ENCODE data around the gene MBNL2.

MBNL2 gene

DNA sequence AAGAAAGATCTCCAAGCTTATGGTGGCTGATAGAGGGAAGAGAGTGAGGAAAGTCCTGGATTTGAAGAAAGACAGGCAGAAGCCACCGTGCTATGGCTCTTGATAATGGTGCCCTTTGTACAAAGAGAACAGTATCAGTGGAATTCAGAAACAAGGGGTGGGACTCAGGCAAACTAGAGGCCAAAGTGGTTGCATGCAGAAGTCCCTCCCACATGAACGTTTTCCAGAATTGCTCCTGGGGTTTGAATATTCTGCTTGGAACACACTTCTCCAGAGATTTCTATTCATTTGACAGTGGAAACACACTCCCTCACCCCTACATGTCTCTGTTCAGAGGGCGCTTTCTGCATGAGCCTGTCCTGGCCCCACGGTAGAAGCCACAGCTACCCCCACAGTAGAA lies 10.1 kb upstream of the MBNL2 start:
- no peak for DNase-seq

DNA sequence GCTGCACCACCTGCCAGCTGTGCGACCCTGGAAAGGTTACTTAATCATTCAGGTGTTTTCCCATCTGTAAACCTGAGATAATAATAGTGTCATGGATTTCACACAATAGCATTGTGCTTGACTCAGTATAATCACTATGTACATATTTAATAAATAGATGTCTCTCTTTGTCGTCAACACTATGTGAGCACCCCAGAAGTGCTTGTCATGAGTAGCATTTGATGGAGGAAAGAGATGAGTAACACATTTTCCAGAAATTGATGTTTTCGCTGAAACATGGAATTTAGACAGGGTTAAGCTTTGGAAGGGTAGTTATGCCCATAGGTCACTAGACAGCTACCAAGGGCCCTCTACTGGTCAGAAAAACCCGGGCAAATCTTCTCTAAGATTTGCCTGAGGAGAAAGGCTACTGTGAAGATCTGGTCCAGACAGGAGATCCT lies 9.5 kb upstream of the MBNL2 start:
- no peak for DNase-seq

DNA sequence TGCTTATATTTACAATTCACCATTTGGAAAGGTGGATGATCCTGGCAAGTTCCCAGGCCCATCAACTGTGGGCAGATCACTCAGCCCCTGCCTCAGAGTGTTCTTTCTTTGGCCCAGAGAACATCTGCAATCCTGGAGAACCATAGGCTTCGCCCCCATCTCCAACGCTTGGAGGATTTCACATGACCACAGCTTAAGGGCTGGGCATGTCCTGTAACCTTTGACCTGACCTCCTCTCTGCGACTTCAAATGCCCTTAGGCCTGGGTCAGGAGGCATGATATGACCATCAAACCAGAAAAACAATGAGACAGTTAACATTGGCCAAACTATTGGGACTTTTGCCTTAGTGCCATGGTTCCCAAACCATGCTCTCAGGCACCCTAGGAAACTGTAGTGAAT lies 7.2 kb upstream of the MBNL2 start:
- no peak for DNase-seq

DNA sequence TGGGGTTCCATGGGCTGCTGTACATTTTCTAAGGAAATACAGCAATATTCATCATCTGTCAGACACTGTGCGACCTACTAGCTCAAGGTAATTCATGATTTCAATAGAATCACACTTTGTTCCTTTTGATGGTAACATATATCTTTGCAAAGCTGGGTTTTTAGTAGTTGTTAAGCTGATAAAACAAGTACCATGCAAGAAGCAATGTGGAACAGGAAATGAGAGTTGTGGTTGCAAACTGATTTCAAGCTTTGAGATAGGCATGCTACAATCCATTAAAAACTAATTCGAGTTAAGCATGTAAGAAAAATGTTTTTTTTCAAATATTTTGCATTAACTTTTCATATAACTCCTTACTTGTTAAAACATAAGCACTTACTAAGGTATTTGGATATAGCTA lies 6.8 kb upstream of the MBNL2 start:
- no peak for DNase-seq

DNA sequence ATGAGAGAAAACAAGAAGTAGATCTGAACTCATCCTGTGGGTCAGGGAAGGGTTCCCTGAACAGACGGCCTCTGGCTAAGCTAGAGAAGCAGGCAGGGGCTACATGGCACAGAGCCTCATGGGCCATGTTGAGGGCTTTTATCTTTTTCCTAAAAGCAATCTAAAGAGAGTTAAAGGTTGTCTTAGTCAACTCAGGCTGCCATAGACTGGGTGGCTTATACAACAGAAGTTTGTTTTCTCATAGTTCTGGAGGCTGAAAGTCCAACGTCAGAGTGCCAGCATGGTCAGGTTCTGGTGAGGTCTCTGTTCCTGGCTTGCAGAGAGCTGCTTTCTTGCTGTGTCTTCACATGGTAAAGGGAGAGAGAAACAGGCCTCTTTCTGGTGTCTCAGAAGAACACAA lies 2.9 kb upstream of the MBNL2 start:
- no peak for DNase-seq

DNA sequence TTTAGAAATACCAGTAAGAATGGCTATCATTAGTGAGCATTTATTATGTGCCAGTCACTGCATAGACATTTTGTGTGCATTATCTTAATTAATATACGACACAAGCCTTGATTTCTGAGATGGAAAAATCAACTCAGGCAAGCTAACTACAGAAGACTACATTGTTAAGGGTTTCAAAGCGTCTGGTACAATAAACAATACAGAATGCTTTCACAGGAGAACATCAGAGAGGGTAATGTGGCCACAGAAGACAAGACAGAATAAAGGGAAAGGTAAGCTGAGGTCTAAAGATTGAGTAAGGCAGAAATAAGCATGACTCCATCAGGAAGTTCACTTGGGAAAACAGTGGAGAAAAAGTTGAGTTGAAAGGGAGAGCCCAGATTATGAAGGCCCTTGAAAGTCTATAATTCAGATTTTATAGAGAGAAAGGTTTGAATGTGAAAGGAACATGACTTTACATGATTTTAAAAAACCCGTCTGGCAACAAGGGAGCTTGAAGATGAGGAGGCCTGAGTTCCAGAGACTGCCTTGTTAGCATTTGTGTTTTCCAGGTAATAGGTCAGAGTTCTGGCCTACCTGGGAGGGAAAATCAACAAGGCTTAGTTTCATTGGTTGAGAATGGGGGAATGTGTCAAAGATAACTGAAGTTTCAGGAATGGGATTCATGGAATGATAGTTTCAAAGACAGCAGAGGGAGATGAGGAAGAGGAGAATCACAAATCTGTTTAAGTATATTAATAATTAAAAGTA lies 1.8 kb upstream of the MBNL2 start:
- DNase-seq: no peak

DNA sequence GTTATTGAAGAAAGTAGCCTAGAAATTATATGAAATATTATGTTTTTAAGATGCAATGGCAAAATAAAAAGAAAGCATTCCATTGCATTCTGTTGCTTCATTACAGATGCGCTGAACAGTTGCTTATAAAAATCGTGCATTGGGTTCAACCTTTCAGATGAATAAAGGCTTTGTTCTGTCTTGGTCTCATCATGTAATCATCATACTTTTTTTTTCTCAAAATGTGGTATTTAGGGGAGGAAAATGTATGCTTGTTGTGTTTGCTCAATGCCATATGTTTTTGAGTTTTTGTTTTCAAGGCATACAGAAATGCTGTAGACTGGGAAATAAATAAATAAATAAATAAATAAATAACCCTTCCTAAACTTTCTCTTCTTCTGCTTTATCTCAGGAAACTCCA lies 1.1 kb upstream of the MBNL2 start:
- DNase-seq: no peak

DNA sequence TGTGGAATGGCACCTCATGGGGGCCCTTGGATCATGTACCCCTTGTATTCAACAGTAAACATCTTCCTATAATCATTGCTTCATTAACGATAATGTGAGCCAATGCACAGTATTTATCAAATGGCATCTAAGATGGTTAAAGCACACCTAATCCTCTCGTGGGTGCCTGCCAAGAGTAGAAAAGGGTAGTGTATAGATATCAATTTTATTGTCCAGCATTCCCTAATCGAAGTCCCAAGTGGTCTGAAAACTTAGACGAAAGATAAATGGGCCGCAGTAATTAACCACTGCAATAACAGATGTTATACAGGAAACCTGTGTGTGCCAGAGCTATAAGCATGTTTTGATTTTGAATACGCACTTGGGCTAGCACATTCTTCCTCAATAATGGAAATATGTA lies 667 bp upstream of the MBNL2 start:
- no peak for DNase-seq

DNA sequence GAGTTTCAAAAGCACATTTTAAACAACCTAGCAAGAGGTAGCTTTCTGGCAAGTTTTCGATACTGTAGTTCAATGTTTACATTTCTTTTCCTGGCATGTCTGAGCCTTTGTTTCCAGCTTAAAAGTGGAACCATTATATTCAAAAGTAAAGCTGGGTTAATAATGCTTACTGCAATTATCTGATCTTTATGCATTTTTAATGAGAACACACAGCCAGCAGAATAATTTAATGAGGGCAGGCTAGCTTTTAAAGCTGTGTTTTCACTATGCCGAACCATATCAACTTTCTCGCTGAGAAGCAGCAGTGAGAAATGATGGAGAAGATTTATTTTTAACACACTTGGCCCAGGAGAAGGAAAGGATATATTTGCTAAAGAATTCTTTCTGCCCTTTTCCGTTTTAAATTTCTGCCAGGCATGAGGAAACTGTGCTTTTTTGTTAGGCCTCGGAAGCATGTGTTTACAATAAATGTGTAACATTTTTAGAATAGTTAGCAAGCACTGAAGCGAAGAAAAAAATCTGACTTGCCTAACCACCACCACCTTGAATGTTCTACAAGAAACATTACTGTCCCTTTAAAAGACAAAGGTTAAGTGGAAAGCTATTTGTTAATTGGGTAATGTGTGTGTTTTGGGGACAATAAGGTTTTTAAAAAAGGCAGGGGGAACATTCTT lies 1.0 kb downstream of the MBNL2 start:
- DNase-seq: no peak

DNA sequence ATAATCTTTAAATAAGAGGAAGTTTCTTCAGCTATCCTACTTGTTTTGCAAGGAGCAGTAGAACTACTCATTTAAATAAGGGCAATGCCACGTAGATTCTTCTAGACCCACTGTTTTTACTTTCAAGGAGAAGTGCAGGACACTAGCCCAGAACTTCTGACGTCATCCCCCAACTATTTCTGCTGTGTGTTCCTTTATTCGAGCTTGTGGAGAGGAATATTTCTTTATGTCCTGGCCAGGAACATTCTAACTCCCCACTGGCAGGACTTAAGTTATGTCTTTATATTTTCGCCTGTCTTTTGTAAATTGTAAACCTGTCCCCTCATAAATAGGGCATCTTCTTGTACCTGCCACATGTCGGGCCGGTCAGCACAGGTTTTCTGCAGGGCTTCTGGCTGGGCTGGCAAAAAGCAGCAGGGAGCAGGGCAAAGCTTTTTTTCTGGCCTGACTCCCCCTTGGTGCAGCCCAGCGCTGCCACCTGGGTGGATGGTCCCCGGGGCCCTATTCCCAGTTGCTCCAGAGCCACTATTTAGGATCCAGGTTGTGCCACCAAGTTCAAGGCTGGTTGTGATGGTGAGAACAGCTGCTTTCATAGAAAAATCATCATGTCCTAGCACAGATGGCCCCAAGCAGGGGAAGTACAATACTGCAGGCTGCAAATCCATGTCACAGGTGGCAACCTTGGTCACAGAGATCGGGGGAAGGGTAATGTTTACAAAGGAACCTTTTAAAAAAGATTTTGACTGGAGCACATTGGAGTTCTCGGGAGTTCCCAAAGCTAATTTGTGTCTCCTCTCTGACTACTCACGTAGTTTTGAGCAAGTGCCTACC lies 1.8 kb downstream of the MBNL2 start:
- DNase-seq: peak; percentile 38 to 47

DNA sequence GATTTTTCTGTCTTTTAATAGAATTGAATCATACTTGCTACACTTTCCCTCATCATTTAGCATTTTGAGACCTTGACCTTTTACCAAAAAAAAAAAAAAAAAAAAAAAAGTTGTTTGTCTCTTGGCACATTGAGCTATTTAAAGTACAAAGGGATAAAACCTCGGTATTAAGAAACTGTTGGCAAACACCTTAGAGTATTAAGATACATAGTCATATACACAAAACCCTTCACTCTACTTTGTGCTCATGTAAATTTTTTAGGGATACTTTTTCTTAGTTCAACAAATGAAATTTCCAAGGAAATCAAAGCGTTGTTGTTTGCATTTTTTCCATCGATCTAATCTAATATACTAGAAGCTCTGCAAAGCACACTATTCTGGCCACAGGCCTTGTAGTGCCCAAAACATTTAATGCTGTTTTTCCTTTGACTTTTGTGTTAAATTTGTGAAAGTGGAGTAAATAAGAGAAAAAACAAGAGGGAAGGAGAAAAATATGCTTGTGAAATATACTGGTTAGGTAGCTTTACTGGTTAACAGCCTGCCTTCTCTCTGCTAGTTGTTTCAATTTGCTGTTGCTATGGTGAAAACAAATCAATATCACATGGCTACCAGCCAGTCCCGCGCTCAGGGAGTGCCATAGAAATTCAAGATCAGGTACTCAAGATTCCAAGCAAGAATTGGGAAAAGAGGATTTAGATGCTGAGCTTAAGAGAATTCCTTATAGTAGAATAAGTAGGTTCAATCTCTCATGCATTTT lies 2.6 kb downstream of the MBNL2 start:
- DNase-seq: no peak

DNA sequence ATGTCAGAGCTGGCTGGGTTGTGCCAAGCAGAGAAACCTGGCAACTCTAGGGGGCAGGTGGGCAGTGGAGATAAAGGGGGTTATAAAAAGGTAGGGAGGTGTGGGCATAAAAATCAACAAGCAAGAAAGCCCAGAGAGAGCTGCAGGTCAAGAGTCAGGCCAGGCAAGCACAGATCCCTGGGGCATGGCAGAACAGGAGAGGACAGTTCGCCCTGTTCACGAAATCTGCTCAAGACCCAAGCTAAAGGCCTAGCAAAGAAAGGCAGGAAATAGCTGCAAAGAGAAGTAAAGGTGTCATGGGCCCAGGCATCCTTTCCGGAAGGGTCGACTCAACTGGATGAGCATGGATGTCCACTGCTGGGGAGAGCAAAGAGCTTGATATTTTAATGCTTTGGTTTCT lies 3.4 kb downstream of the MBNL2 start:
- DNase-seq: peak in 1 of 2 experiments; percentile 31

DNA sequence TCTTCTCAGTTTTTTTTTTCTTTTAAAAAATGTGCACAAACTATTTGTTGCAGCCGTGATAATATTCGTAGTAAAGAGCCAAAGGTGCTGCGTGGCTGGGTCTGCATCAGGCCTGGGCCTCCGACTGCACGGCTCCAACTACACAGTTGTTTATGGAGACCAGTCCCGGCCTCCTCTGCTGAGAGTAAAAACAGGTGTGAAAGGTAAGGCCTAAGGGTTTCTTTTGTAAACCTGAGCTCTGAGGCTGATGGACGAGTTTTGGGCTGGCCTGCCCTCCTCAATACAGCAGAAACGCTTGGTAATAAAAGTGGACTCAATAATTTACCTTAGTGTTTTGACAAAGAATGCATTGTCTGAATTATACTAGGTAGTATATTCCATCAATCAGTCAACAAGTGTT lies 3.9 kb downstream of the MBNL2 start:
- no peak for DNase-seq

DNA sequence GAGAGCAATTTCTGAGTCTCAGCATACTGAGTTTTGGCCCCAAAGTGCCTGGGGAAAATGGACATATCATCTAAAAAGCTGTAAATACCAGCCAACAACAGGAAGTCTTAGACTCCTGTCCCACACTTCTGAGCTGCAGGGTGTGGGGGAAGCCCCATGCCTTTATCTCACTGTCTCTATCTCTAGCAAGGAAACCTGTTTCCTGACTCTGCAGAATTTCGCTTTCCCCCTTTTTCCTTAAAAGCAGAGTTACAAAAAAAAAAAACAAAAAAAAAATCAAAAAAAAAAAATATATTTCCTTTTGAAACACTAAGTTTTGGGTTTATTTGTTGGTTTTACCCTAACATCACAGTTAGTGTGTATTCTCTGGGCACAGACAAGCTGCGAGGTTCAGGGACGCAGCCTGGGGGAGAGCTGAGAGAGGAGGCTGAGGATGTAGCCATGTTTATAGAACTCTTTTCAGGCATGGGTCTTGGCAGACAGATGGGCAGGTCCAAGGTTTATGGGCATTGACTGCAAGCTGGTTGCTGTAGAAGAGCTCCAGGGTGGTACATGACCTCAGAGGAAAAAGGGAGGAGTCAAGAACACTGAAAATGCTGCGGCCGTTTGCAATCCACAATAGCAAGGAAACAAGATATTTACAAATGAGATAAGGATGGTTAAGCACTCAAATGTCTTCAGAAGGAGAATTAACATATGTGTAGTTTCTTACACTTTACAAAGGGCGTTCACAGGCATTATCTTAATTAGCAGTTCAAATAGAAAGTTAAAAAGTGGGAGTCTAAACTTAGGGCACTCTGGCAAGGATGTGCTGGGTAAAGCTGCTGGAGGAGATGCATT lies 4.9 kb downstream of the MBNL2 start:
- peak; percentile 31 to 49 for DNase-seq

DNA sequence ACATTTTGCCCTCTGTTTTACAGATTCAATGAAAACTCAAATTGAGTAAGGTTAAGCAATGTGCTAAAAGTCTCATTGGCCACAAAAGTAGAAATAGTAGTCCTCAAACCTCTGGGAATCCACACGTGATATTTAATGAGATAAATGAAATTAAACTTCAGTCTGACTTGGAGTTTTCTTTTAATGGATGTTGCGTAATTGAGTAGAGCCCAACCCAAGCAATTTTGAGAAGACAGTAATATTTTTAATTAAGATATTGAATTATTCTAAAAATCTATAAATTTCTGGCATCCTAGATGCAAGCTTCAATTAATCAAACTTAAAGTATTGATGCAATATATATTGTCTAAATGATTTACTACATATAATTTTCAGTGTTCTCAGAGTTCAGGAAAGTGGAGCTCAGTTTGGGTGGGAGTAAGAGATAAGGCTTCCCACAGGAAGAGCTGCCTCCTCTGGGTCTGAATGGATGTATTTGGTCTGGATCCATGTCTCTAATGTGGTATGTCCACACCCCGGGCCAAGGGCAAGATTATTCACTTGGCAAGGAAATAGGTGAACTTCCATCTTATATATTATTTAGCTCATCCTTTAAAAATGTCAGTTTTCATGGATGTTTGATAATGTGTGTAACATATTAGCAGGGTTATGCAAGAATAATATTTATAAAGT lies 6.9 kb downstream of the MBNL2 start:
- no peak for DNase-seq

DNA sequence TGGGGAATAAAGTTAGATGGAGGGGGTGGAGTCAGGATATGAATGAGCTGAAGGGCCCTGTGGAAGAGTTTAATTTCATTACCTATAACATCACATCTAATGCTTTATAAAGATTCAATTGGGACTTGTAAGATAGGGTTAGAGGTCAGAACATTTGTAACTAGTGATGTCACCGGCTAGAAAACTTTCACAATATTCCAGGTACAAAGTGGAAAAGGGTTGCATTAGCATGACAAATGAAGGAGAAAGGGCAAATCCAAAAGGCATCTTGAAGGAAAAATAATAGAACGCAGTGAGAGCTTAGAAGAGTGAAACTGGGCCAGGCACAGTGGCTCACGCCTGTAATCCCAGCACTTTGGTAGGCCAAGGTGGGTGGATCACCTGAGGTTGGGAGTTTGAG lies 7.6 kb downstream of the MBNL2 start:
- DNase-seq: no peak

DNA sequence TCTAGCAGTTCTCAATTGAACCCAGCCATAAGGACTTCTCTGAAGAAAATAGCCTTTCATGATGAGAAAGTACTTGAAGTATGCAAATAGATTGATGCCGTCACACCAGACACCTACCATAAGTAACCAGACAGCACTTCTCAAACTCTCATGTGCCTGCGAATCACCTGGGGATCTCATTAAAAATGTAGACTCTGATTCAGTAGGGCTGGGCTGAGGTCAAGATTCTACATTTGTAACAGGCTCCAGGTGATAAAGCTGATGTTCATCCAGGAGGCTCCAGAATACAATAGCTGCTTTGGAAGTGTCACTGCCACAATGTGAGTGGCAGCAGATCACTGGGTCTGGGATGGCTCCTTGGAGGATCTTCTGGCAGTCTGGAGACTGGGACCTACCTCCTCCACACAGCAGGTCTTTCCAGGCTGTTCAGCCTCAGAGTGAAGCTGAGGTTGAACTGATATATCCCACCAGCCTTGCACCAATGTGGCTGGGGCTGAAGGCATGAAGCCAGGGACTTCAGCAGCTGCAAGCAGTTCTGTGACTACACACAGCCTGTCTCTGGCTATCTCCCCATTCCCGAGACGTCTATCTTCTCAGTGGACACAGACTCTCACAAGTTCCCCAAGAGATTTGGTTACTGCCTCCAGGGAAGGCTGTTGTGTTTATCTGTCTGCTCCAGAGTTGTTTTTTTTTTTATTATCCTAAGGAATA lies 9.1 kb downstream of the MBNL2 start:
- no peak for DNase-seq

DNA sequence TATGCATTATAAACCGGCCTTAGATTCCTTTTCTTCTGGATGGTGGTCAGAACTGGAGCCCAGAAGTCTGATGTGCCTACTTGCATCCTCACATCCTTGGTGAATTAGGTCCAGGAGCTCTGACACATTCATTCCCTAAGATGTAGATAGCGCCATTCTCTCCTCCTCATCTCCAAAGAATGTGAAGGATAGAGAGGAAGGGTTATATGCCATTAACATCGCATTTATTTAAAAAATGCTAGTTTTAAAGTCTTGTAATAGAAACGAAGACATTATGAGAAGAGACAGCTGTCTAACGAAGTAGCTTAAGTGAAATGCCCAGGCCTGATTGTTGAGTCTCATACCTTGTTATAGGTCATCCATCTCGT lies 9.7 kb downstream of the MBNL2 start:
- no peak for DNase-seq

DNA sequence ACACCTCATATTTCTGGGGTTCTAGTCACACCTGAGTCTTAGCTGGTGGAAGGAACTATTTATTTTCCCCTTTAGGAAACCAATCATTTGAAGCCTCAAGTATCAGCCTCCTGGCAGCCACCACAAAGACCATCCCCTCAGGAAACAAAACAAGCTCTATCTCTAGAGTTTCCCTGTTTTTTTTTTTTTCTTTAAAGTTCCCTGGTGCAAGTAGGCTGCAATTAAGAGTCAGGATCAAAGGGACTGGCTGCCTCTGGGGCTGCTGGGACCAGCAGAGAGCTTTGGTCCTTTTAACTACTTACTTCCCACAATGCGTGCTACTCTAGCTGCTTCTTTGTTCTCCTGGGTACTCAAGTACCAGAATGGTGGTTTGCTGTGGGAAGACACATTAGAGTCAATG lies 11.4 kb downstream of the MBNL2 start:
- no peak for DNase-seq

DNA sequence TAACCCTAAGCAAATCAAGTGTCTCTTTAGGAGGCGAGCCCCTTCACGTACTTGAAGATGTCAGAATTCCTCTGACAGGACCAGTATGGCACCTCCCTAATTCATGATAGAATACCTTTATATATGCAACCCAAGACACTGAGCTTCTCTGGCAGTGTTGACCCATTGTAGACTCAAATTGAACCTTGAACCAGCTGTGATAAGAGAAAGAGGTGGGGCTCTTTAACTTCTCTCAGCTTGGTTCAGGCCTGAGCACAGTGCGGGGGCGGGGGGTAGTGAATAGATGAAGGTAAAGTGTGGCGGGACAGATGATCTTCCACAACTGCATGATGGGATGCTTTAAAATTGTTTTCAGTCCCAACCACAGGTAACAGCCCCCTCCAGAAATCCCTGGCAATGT lies 12.1 kb downstream of the MBNL2 start:
- DNase-seq: no peak

DNA sequence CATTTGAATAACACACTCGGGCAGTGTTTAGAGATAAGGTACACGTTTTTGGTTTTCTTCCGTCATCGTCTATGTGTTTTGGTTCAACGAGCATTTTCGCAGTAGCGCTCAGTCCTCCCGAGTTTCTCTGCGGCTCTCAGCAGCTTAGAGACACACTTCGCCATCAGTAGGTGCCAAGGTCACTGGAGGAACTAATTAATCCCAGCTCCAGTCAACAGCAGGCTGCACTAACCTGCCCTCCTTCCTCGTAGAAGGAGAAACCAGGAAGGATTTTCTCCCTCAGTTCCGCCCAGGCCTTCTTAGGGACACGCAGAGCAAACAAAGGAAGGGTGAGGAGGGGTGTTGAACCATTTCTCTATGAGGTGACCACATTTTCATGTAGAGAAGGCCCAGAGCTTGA lies 12.6 kb downstream of the MBNL2 start:
- DNase-seq: no peak
